RWPE1 (cell line): Measurements from ENCODE around the gene RP9.

Experiments
- CTCF ChIA-PET: fragments of 350-600 bp; sonication (Branson Sonifier 250); formaldehyde crosslinking; extraction: SDS; loops from one replicate; lab custom pipeline; 2021; lab: Yijun Ruan, JAX
- POLR2A ChIA-PET: fragments of 400-600 bp; formaldehyde crosslinking; extraction: SDS; loops from one replicate; lab custom pipeline; 2020; ENCODE audit warnings: antibody characterized with exemption; ENCODE audit not compliant: low non-redundant PET; lab: Yijun Ruan, JAX
- DNase-seq: peaks from one replicate; pipeline ENCODE4 v3.0.0; 2012; ENCODE audit warnings: low spot score
- H3K27ac ChIP-seq: fragments of 450-650 bp; 2 replicates; pipeline ENCODE4 v1.5.1; 2017
- CTCF ChIP-seq: fragments of 450-650 bp; conservative IDR thresholded peaks from 2 replicates; pipeline ENCODE4 v1.5.1; 2017; ENCODE audit warnings: low read depth, mild to moderate bottlenecking

The RP9 gene

GRCh38 chr7:33109005-33109757 is at the start of gene RP9:
RP9 (minus strand) TSS chr7:33109404; CDS start chr7:33109372, 32 bp downstream.
- H3K27ac ChIP-seq, result peak within 1 kb of the TSS; percentile 76
- ChIA-PET CTCF (interaction anchor here (0.5 to 1.3 kb wide), 7 partner anchors 17 to 448 kb away, joined by 3 to 4 read pairs (median 3); no protein-coding TSS in a partner anchor), POLR2A (interaction anchor here (0.9 kb wide), 1 partner anchor 47 kb away, joined by 3 read pairs; no protein-coding TSS in a partner anchor)
- DNase-seq, result peak; percentile 62
- TF ChIP-seq CTCF, result peak; percentile 95

- TF ChIP-seq CTCF, result no peak
- ChIA-PET POLR2A (no interaction called here), CTCF (no interaction called here)
- no peak overlapping the region for H3K27ac ChIP-seq
- DNase-seq, result no peak
Observed at GRCh38 chr7:33157781-33158180, 48.6 kb upstream of the RP9 start.

GRCh38 chr7:33157311-33157710 is 48.1 kb upstream of the RP9 start:
- TF ChIP-seq CTCF, result no peak
- CTCF ChIA-PET, result no interaction called here
- H3K27ac ChIP-seq, result no peak overlapping the region
- no peak for DNase-seq
- POLR2A ChIA-PET, result no interaction called here

- CTCF ChIA-PET, result interaction anchor here (0.7 kb wide), 1 partner anchor 290 kb away, joined by 6 read pairs; no protein-coding TSS in a partner anchor
- TF ChIP-seq CTCF, result no peak
Observed at GRCh38 chr7:33156441-33156840, 47.2 kb upstream of the RP9 start.

GRCh38 chr7:33155811-33156210 is 46.6 kb upstream of the RP9 start:
- CTCF ChIA-PET, result interaction anchor here (0.7 kb wide), 1 partner anchor 289 kb away, joined by 6 read pairs; no protein-coding TSS in a partner anchor
- DNase-seq, result no peak
- POLR2A ChIA-PET, result no interaction called here
- TF ChIP-seq CTCF, result no peak
- no peak overlapping the region for H3K27ac ChIP-seq

More at GRCh38 chr7:33156441-33156840, 47.2 kb upstream of the RP9 start:
- POLR2A ChIA-PET, result no interaction called here
- H3K27ac ChIP-seq, result no peak overlapping the region
- DNase-seq, result no peak

- TF ChIP-seq CTCF, result no peak
- no peak overlapping the region for H3K27ac ChIP-seq
- ChIA-PET CTCF (interaction anchor here (0.6 kb wide), 1 partner anchor 1346 kb away, joined by 3 read pairs; no protein-coding TSS in a partner anchor), POLR2A (no interaction called here)
- no peak for DNase-seq
Observed at GRCh38 chr7:33152087-33152486, 42.9 kb upstream of the RP9 start.
